KMS-11 (cell line): ENCODE results near the gene ZNF480.

Experiments used
- H2AFZ ChIP-seq: fragments of 200-600 bp; sonication (generic); 2 replicates; pipeline ENCODE4 v1.6.1; 2016; ENCODE audit warnings: antibody characterized with exemption, mixed run types, low read depth
- H3K27ac ChIP-seq: fragments of 200-600 bp; sonication (generic); 2 replicates; pipeline ENCODE4 v1.6.1; 2016; ENCODE audit warnings: mild to moderate bottlenecking, mixed run types
- H3K27me3 ChIP-seq: fragments of 200-600 bp; sonication (generic); 2 replicates; pipeline ENCODE4 v1.6.1; 2017; ENCODE audit warnings: mild to moderate bottlenecking, low read depth, mixed run types, moderate library complexity; ENCODE audit not compliant: insufficient read depth
- H3K36me3 ChIP-seq: fragments of 200-600 bp; sonication (generic); 2 replicates; pipeline ENCODE4 v1.6.1; 2017; ENCODE audit warnings: mild to moderate bottlenecking, mixed run types; ENCODE audit not compliant: insufficient read depth
- H3K4me1 ChIP-seq: fragments of 200-600 bp; sonication (generic); 2 replicates; pipeline ENCODE4 v1.6.1; 2016; ENCODE audit warnings: mild to moderate bottlenecking, low read depth, mixed run types; ENCODE audit not compliant: poor library complexity, severe bottlenecking
- H3K4me2 ChIP-seq: fragments of 200-600 bp; sonication (generic); 2 replicates; pipeline ENCODE4 v1.7.0; 2016; ENCODE audit warnings: mild to moderate bottlenecking, mixed run types
- H3K4me3 ChIP-seq: fragments of 200-600 bp; sonication (generic); IDR thresholded peaks from 2 replicates; pipeline ENCODE4 v1.6.1; 2017; ENCODE audit warnings: low read depth, low read length, mixed read lengths; ENCODE audit not compliant: insufficient read depth
- H3K79me2 ChIP-seq: fragments of 200-600 bp; sonication (generic); 2 replicates; pipeline ENCODE4 v1.6.1; 2016; ENCODE audit warnings: low read depth, mixed run types; ENCODE audit not compliant: insufficient read depth
- H3K9ac ChIP-seq: fragments of 200-600 bp; sonication (generic); 2 replicates; pipeline ENCODE4 v1.6.1; 2016; ENCODE audit warnings: mild to moderate bottlenecking, mixed run types
- H4K20me1 ChIP-seq: fragments of 200-600 bp; sonication (generic); 2 replicates; pipeline ENCODE4 v1.6.1; 2016; ENCODE audit warnings: mild to moderate bottlenecking, mixed run types; ENCODE audit not compliant: insufficient read depth
- TF ChIP-seq, protein P1 (sequence below): fragments of 200-600 bp; sonication (generic); conservative IDR thresholded peaks from 2 replicates; pipeline ENCODE4 v1.6.1; 2017; ENCODE audit warnings: low read depth, mild to moderate bottlenecking, antibody characterized with exemption, low read length, moderate library complexity, mixed read lengths

Gene ZNF480

DNA sequence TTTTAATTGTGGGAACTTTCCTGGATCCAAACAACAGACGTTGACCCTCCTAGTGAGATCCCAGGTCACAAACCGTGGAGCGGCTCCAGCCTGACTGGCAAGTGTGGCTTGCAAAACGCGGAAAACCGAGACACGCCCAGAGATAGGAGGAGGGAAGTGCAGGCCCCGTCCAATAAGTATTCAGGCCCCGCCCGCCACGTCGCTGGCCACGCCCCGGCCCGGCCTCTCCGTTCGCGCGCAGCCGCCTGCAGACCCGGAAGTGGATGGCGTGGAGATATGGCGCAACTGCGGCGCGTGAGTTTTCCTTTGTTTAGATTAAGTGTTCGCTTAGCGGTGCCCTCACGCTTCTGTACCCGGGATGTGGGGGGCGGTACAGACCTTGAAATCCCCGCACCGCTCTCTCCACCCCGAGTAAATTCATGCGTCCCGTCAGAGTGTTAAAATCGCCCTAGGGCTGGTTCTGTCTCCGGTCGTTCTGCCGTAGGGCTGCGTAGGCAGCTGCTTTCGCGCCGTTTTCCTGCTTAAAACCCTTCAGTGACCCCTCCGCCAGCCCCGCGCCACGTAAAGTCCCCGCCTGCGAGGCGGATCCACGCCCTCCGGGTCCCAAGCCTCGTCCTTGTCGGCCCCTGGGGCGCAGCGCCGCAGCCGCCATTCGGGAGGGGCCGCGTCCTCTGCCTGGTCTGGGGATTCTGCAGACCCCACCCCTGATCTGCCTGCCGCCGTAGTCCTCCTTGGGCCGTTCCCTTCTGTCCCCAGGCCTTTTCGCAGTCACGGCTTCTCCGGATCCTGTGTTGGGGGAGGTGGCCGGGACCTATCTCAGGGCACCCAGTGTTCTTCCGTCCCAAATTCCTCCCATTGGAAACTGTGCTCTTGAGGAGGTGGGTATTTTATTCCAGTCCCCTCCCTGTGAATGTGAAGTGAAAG lies 27.4 kb upstream of the ZNF480 start, which contains the start of gene ZNF766:
TSS of gene ZNF766 (plus strand) at position 250 of the 924 bp plus-strand sequence. CDS start at position 277, 27 bp downstream.
- Histone ChIP-seq H3K36me3 (peaks cover 7% of the 10 kb centered on the region; the same call in 1 of the 2 replicates), H4K20me1 (no peaks in the 10 kb centered on the region), H3K4me1 (peaks cover 5% of the 10 kb centered on the region), H3K9ac (peak within 1 kb of the TSS; percentile 96), H3K79me2 (peaks cover 45% of the 10 kb centered on the region), H2AFZ (peak within 1 kb of the TSS; percentile 78), H3K4me3 (peak within 1 kb of the TSS; percentile 29), H3K4me2 (peak within 1 kb of the TSS; percentile 72), H3K27ac (peak within 1 kb of the TSS; percentile 92), H3K27me3 (no peaks in the 10 kb centered on the region)
- TF ChIP-seq, protein P1, sequence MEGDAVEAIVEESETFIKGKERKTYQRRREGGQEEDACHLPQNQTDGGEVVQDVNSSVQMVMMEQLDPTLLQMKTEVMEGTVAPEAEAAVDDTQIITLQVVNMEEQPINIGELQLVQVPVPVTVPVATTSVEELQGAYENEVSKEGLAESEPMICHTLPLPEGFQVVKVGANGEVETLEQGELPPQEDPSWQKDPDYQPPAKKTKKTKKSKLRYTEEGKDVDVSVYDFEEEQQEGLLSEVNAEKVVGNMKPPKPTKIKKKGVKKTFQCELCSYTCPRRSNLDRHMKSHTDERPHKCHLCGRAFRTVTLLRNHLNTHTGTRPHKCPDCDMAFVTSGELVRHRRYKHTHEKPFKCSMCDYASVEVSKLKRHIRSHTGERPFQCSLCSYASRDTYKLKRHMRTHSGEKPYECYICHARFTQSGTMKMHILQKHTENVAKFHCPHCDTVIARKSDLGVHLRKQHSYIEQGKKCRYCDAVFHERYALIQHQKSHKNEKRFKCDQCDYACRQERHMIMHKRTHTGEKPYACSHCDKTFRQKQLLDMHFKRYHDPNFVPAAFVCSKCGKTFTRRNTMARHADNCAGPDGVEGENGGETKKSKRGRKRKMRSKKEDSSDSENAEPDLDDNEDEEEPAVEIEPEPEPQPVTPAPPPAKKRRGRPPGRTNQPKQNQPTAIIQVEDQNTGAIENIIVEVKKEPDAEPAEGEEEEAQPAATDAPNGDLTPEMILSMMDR, result no peak

DNA sequence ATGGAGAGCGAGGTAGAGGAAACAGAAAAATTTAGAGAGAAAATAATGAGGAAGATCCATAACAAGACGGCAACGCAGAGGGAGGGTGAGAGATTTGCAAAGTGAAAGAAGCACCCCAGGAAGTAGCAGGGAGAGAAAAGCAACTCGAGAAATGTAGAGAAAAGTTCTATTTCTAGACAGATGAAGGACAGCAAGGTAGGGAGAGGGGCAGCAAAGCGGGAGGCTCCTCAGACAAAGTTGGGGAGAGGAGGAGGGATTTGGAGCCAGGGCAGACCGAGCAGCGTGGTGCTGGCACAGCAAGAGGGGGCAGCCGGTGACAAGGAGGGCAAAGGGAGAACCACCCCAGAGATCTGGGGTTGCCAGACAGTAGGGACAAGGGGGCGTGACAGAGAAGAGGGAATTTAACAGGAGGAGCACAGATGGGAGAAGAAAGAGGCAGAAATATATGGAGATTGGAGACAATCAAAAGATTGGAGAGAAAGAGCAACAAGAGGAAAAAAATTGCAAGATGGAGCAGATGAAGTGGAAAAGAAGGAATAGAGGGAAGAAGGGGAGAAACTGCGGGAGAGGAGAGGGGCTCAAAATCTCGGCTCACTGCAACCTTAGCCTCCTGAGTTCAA lies 26.6 kb upstream of the ZNF480 start:
- H3K79me2 ChIP-seq, result peaks cover 51% of the 10 kb centered on the region
- H3K4me3 ChIP-seq, result peak overlapping the region; percentile 29
- peaks cover 5% of the 10 kb centered on the region for H3K4me1 ChIP-seq
- peak overlapping the region; percentile 47 for H3K4me2 ChIP-seq
- H3K36me3 ChIP-seq, result peaks cover 7% of the 10 kb centered on the region; the same call in 1 of the 2 replicates
- peak overlapping the region; percentile 96 for H3K9ac ChIP-seq
- no peaks in the 10 kb centered on the region for H4K20me1 ChIP-seq
- peak overlapping the region; percentile 92 for H3K27ac ChIP-seq
- TF ChIP-seq, protein P1, result no peak
- H3K27me3 ChIP-seq, result no peaks in the 10 kb centered on the region
- peak overlapping the region; percentile 78 for H2AFZ ChIP-seq

DNA sequence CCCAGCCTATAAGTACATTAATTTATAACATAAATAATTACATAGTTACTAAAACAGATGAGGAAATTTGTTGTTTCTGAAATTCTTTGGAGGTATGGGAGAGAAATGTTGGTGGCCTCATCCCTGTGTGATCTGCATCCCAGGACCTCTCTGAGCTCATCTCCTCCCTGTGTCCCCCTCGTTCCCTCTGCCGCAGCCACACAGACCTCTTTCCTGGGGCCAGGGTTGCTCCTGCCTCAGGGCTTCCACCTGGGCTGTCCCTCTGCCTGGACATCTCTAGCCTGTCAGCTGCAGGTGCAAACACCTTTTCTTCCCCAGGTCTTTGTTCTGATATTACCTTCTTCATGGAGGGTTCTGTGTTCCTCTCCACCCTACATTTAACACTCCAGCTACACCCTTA lies 23.7 kb upstream of the ZNF480 start:
- peaks cover 81% of the 10 kb centered on the region for H3K79me2 ChIP-seq
- TF ChIP-seq, protein P1, result no peak
- H3K9ac ChIP-seq, result no peak overlapping the region
- peaks cover 5% of the 10 kb centered on the region for H3K4me1 ChIP-seq
- no peaks in the 10 kb centered on the region for H4K20me1 ChIP-seq
- H3K36me3 ChIP-seq, result peaks cover 12% of the 10 kb centered on the region; the same call in 1 of the 2 replicates
- no peak overlapping the region for H3K27ac ChIP-seq
- no peaks in the 10 kb centered on the region for H3K27me3 ChIP-seq
- no peak overlapping the region for H3K4me2 ChIP-seq
- no peak overlapping the region for H3K4me3 ChIP-seq
- no peak overlapping the region for H2AFZ ChIP-seq

DNA sequence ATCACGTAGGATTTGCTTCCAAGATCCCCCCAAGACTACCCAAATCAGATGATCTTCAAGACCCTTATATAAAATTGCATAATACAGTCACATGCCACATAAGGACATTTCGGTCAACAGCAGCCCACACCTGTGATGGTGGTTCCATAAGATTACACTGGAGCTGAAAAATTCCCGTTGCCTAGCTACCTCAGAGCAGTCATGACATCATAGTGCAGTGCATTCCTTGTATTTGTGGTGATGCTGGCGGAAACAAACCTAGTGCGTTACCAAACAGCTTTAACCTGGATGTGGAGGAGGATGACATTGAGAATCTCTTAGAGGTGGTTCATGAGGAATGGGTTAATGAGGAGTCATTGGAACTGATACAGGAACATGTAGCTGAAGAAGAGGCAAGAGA lies 22.8 kb upstream of the ZNF480 start:
- Histone ChIP-seq H3K9ac (no peak overlapping the region), H3K27ac (no peak overlapping the region), H3K4me2 (no peak overlapping the region), H3K36me3 (peaks cover 12% of the 10 kb centered on the region; the same call in 1 of the 2 replicates), H2AFZ (no peak overlapping the region), H3K79me2 (peaks cover 90% of the 10 kb centered on the region), H4K20me1 (no peaks in the 10 kb centered on the region), H3K4me1 (no peaks in the 10 kb centered on the region), H3K27me3 (no peaks in the 10 kb centered on the region), H3K4me3 (no peak overlapping the region)
- TF ChIP-seq, protein P1, result no peak
